ENCODE results near the gene WWC2.

The WWC2 gene

GRCh38 chr4:183242291-183242690 is 143.2 kb downstream of the WWC2 start:
- Histone ChIP-seq H3K4me3 (replicated peaks; ENCODE audit: insufficient read depth, low read length) (no peak overlapping the region), H3K27ac (replicated peaks) (no peak overlapping the region), H3K27me3 (ENCODE audit: insufficient read depth, poor library complexity, severe bottlenecking) (peaks cover 3% of the 10 kb centered on the region)
- TF ChIP-seq SPI1 (IDR thresholded peaks at IDR 0.05; ENCODE audit: borderline replicate concordance, low read depth) = no peak
- no peak for TF ChIP-seq GABPA (IDR thresholded peaks at IDR 0.05; ENCODE audit: low read depth)
- TF ChIP-seq CTCF (IDR thresholded peaks at IDR 0.05; ENCODE audit: insufficient read depth, low read length) = no peak
- TF ChIP-seq REST (IDR thresholded peaks at IDR 0.05; ENCODE audit: insufficient replicate concordance, low read depth) = no peak
- no peak for TF ChIP-seq POLR2AphosphoS5 (IDR thresholded peaks at IDR 0.05; ENCODE audit: low read depth)
- DNase-seq (ENCODE audit: low read depth in 1 of 2, low spot score in 1 of 2) = no peak

- TF ChIP-seq GABPA (IDR thresholded peaks at IDR 0.05; ENCODE audit: low read depth) = no peak
- TF ChIP-seq REST (IDR thresholded peaks at IDR 0.05; ENCODE audit: insufficient replicate concordance, low read depth) = no peak
- TF ChIP-seq SPI1 (IDR thresholded peaks at IDR 0.05; ENCODE audit: borderline replicate concordance, low read depth) = no peak
- no peak for TF ChIP-seq CTCF (IDR thresholded peaks at IDR 0.05; ENCODE audit: insufficient read depth, low read length)
- TF ChIP-seq POLR2AphosphoS5 (IDR thresholded peaks at IDR 0.05; ENCODE audit: low read depth) = no peak
- Histone ChIP-seq H3K4me3 (replicated peaks; ENCODE audit: insufficient read depth, low read length) (no peak overlapping the region), H3K27me3 (ENCODE audit: insufficient read depth, poor library complexity, severe bottlenecking) (peaks cover 3% of the 10 kb centered on the region), H3K27ac (replicated peaks) (no peak overlapping the region)
- no peak for DNase-seq (ENCODE audit: low read depth in 1 of 2, low spot score in 1 of 2)
These were observed 145.0 kb downstream of the WWC2 start for GRCh38 chr4:183244019-183244418.

- TF ChIP-seq REST (IDR thresholded peaks at IDR 0.05; ENCODE audit: insufficient replicate concordance, low read depth) (no peak), POLR2AphosphoS5 (IDR thresholded peaks at IDR 0.05; ENCODE audit: low read depth) (no peak), CTCF (IDR thresholded peaks at IDR 0.05; ENCODE audit: insufficient read depth, low read length) (no peak), GABPA (IDR thresholded peaks at IDR 0.05; ENCODE audit: low read depth) (no peak), SPI1 (IDR thresholded peaks at IDR 0.05; ENCODE audit: borderline replicate concordance, low read depth) (no peak)
- Histone ChIP-seq H3K27ac (replicated peaks) (no peak overlapping the region), H3K4me3 (replicated peaks; ENCODE audit: insufficient read depth, low read length) (no peak overlapping the region)
These were observed 145.4 kb downstream of the WWC2 start for GRCh38 chr4:183244506-183244905.

More at GRCh38 chr4:183244506-183244905, 145.4 kb downstream of the WWC2 start:
- DNase-seq (ENCODE audit: low read depth in 1 of 2, low spot score in 1 of 2) = no peak
- peaks cover 3% of the 10 kb centered on the region for H3K27me3 ChIP-seq (ENCODE audit: insufficient read depth, poor library complexity, severe bottlenecking)

All from HL-60 (cell line).